GM23338 (cell line): Measurements from ENCODE around the gene NHEJ1. TPM values are rescaled to one million over a fixed set of nuclear protein-coding genes. Genes with fewer than 3 reads are reported as not detected.

Experiments
- ATAC-seq: fragments of 200-7000 bp; cut with Tn5 transposase; 3 replicates; pipeline ENCODE4 v1.9.1; 2020
- DNase-seq: peaks from one replicate; pipeline ENCODE4 v3.0.0-alpha.2; 2015; ENCODE audit warnings: low spot score
- H2AFZ ChIP-seq: fragments of 200-600 bp; sonication (generic); 2 replicates; pipeline ENCODE4 v1.8.0; 2016; ENCODE audit warnings: antibody characterized with exemption, mild to moderate bottlenecking, moderate library complexity
- H3F3A ChIP-seq: fragments of 200-600 bp; sonication (generic); replicated peaks from 2 replicates; pipeline ENCODE4 v1.8.0; 2017; ENCODE audit warnings: antibody characterized with exemption, mixed run types, low read depth
- H3K27ac ChIP-seq: fragments of 200-600 bp; sonication (generic); 2 replicates; pipeline ENCODE4 v1.6.1; 2016; ENCODE audit warnings: low read depth
- H3K27me3 ChIP-seq: fragments of 200-600 bp; sonication (generic); 2 replicates; pipeline ENCODE4 v1.8.0; 2016; ENCODE audit warnings: mild to moderate bottlenecking, mixed run types, moderate library complexity; ENCODE audit not compliant: insufficient read depth
- H3K36me3 ChIP-seq: fragments of 200-600 bp; sonication (generic); 2 replicates; pipeline ENCODE4 v1.8.0; 2016; ENCODE audit warnings: mild to moderate bottlenecking; ENCODE audit not compliant: insufficient read depth
- H3K4me1 ChIP-seq: fragments of 200-600 bp; sonication (generic); 2 replicates; pipeline ENCODE4 v1.8.0; 2016; ENCODE audit warnings: mild to moderate bottlenecking, moderate library complexity; ENCODE audit not compliant: insufficient read depth
- H3K4me2 ChIP-seq: fragments of 200-600 bp; sonication (generic); 2 replicates; pipeline ENCODE4 v1.7.1; 2017; ENCODE audit warnings: mixed run types
- H3K4me3 ChIP-seq: fragments of 200-600 bp; sonication (generic); 2 replicates; pipeline ENCODE4 v1.6.1; 2016; ENCODE audit warnings: mixed run types
- H3K79me2 ChIP-seq: fragments of 200-600 bp; sonication (generic); replicated peaks from 2 replicates; pipeline ENCODE4 v1.8.0; 2017; ENCODE audit warnings: mild to moderate bottlenecking; ENCODE audit not compliant: insufficient read depth
- H3K9me2 ChIP-seq: fragments of 200-600 bp; sonication (generic); 2 replicates; pipeline ENCODE4 v1.8.0; 2017; ENCODE audit not compliant: insufficient read depth
- H4K20me1 ChIP-seq: fragments of 200-600 bp; sonication (generic); replicated peaks from 2 replicates; pipeline ENCODE4 v1.8.0; 2017; ENCODE audit warnings: mild to moderate bottlenecking; ENCODE audit not compliant: insufficient read depth
- H3K27ac Mint-ChIP-seq: 2 replicates; pipeline ENCODE4 v1.8.0; 2020; ENCODE audit warnings: inconsistent platforms, mild to moderate bottlenecking, moderate library complexity, mixed read lengths
- H3K27me3 Mint-ChIP-seq: 3 replicates; pipeline ENCODE4 v1.8.0; 2022; ENCODE audit warnings: low read depth, mild to moderate bottlenecking, moderate library complexity, mixed read lengths, inconsistent platforms; ENCODE audit not compliant: insufficient read depth, poor library complexity
- H3K36me3 Mint-ChIP-seq: 3 replicates; pipeline ENCODE4 v1.8.0; 2021; ENCODE audit warnings: low read depth, mild to moderate bottlenecking, inconsistent platforms, moderate library complexity, mixed read lengths
- H3K4me1 Mint-ChIP-seq: 3 replicates; pipeline ENCODE4 v1.8.0; 2020; ENCODE audit warnings: mild to moderate bottlenecking, inconsistent platforms, mixed read lengths
- H3K4me3 Mint-ChIP-seq: 3 replicates; pipeline ENCODE4 v1.8.0; 2021; ENCODE audit warnings: moderate library complexity, mild to moderate bottlenecking, inconsistent platforms, mixed read lengths
- H3K9me3 Mint-ChIP-seq: 3 replicates; pipeline ENCODE4 v1.8.0; 2020; ENCODE audit warnings: moderate library complexity, mild to moderate bottlenecking, inconsistent platforms, mixed read lengths
- CTCF ChIP-seq, 2 experiments: fragments of 200-600 bp in 1 of 2; sonication (generic) in 1 of 2; conservative IDR thresholded peaks; 2 replicates each; pipeline versions ENCODE4 v1.5.1 to v1.6.1; 2016 to 2017; ENCODE audit warnings: antibody characterized with exemption in 2 of 2, low read depth in 2 of 2, mild to moderate bottlenecking in 2 of 2, moderate library complexity in 1 of 2
- ETS1 ChIP-seq: IDR thresholded peaks from 2 replicates; pipeline ENCODE4 v1.6.1; 2016; ENCODE audit warnings: antibody characterized with exemption
- EZH2 ChIP-seq: fragments of 200-600 bp; sonication (generic); IDR thresholded peaks from one replicate; pipeline ENCODE4 v1.8.0; 2017; ENCODE audit warnings: antibody characterized with exemption, mild to moderate bottlenecking, low read depth; ENCODE audit not compliant: unreplicated experiment
- EZH2phosphoT487 ChIP-seq: fragments of 200-600 bp; sonication (generic); IDR thresholded peaks from one replicate; pipeline ENCODE4 v1.8.1; 2018; ENCODE audit warnings: antibody characterized with exemption; ENCODE audit not compliant: unreplicated experiment
- JUNB ChIP-seq: IDR thresholded peaks from one replicate; pipeline ENCODE4 v1.6.1; 2016; ENCODE audit warnings: antibody characterized with exemption; ENCODE audit not compliant: unreplicated experiment
- NANOG ChIP-seq: IDR thresholded peaks from 2 replicates; pipeline ENCODE4 v1.6.1; 2016; ENCODE audit warnings: antibody characterized with exemption, borderline replicate concordance
- POLR2AphosphoS5 ChIP-seq: IDR thresholded peaks from 2 replicates; pipeline ENCODE4 v1.6.1; 2016; ENCODE audit warnings: antibody characterized with exemption, low read depth
- REST ChIP-seq: IDR thresholded peaks from one replicate; pipeline ENCODE4 v1.6.1; 2018; ENCODE audit warnings: antibody characterized with exemption; ENCODE audit not compliant: unreplicated experiment
- STAT1 ChIP-seq: IDR thresholded peaks from one replicate; pipeline ENCODE4 v1.6.1; 2016; ENCODE audit warnings: antibody characterized with exemption; ENCODE audit not compliant: unreplicated experiment
- ZNF114 ChIP-seq: fragments of 250-450 bp; sonication (Bioruptor Pico); IDR thresholded peaks from 2 replicates; pipeline ENCODE4 v1.5.0; 2020; ENCODE audit warnings: mild to moderate bottlenecking, moderate library complexity
- ZNF462 ChIP-seq: fragments of 250-450 bp; sonication (Bioruptor Pico); IDR thresholded peaks from 2 replicates; pipeline ENCODE4 v1.5.0; 2020; ENCODE audit warnings: mild to moderate bottlenecking, moderate library complexity
- polyA plus RNA-seq: library from polyadenylated mRNA; unstranded; fragments of >200 nt; fragmentation: Nextera tagmentation; extraction: Ambion mirVana; gene quantifications from 2 replicates; pipeline ENCODE4 v1.2.1, GENCODE V29; 2016
- total RNA-seq: library from RNA; depleted of rRNA; stranded (reverse); fragments of >200 nt; shearing (Covaris generic); gene quantifications from 2 replicates; pipeline ENCODE4 v1.2.3, GENCODE V29; 2014

Gene NHEJ1
- total and polyA plus RNA-seq, 2 experiments from 2014 or later, result 19.6 to 30.6 TPM

GRCh38 chr2:219125225-219125885, 35.3 kb downstream of the NHEJ1 start (continued):
- no peak for TF ChIP-seq NANOG
- no peak for TF ChIP-seq CTCF (conservative IDR thresholded peaks at IDR 0.05; ENCODE audit: low read depth in 2 of 2)
- TF ChIP-seq STAT1, result no peak

GRCh38 chr2:219124381-219125110, 36.1 kb downstream of the NHEJ1 start:
- H3K4me2 ChIP-seq, result no peak overlapping the region
- no peak for TF ChIP-seq ZNF462 (CRISPR knock-in tag)
- TF ChIP-seq EZH2phosphoT487, result no peak
- TF ChIP-seq POLR2AphosphoS5, result no peak
- no peak for TF ChIP-seq ZNF114 (CRISPR knock-in tag)
- TF ChIP-seq JUNB, result no peak
- no peak for TF ChIP-seq REST
- TF ChIP-seq ETS1, result no peak
- TF ChIP-seq NANOG, result no peak
- TF ChIP-seq EZH2, result no peak

More at GRCh38 chr2:219124381-219125110, 36.1 kb downstream of the NHEJ1 start:
- H3K27ac Mint-ChIP-seq, result no peak overlapping the region
- no peak overlapping the region for H2AFZ ChIP-seq
- no peak for ATAC-seq
- H3K36me3 ChIP-seq, result no peaks in the 10 kb centered on the region
- no peaks in the 10 kb centered on the region for H3K9me3 Mint-ChIP-seq
- DNase-seq, result no peak
- H3K4me3 Mint-ChIP-seq, result no peak overlapping the region
- H4K20me1 ChIP-seq, result peaks cover 6% of the 10 kb centered on the region; the same call in 1 of the 2 replicates
- no peak overlapping the region for H3K4me3 ChIP-seq
- H3K27me3 Mint-ChIP-seq, result peaks cover 3% of the 10 kb centered on the region
- H3K4me1 ChIP-seq, result peaks cover 10% of the 10 kb centered on the region; the same call in 1 of the 2 replicates
- no peak overlapping the region for H3K27ac ChIP-seq
- H3K4me1 Mint-ChIP-seq, result peaks cover 20% of the 10 kb centered on the region; the same call in 2 of the 3 replicates
- no peaks in the 10 kb centered on the region for H3F3A ChIP-seq
- no peaks in the 10 kb centered on the region for H3K9me2 ChIP-seq
- no peaks in the 10 kb centered on the region for H3K27me3 ChIP-seq
- H3K79me2 ChIP-seq, result no peaks in the 10 kb centered on the region
- H3K36me3 Mint-ChIP-seq, result no peaks in the 10 kb centered on the region
